ENCODE results near the gene YAP1. TPM values are rescaled to one million over a fixed set of nuclear protein-coding genes. Genes with fewer than 3 reads are reported as not detected.
A peak's percentile ranks its signal among the peaks of the same experiment; 100 is the strongest.

Gene YAP1
- polyA plus RNA-seq, 2 of the 4 experiments (the other 2 are of a cell fraction): 40.4 to 48.0 TPM

GRCh38 chr11:102148059-102148458 lies 37.8 kb downstream of the YAP1 start:
- no peak for FAIRE-seq
- ChIA-PET CTCF (interaction anchor here (0.7 kb wide), 1 partner anchor 120 kb away, joined by 3 read pairs; no protein-coding TSS in a partner anchor), POLR2A (no interaction called here)
- DNase-seq (ENCODE audit: low read depth in 1 of 2, low spot score in 1 of 2): no peak
- H3K4me2 ChIP-seq: peak overlapping the region; percentile 1; the same call in 1 of the 3 replicates
- H3K4me3 ChIP-seq: no peak overlapping the region
- H3K27ac ChIP-seq: no peak overlapping the region
- no peaks in the 10 kb centered on the region for H3K9me3 ChIP-seq
- H3K4me1 ChIP-seq: peaks cover 43% of the 10 kb centered on the region
- no peak for ATAC-seq
- no peak for TF ChIP-seq REST (IDR thresholded peaks at IDR 0.05)
- TF ChIP-seq SMC3 (IDR thresholded peaks at IDR 0.05): no peak
- no peak for TF ChIP-seq NFE2L2 (conservative IDR thresholded peaks at IDR 0.05; ENCODE audit: low read length)
- no peak for TF ChIP-seq KDM5A (IDR thresholded peaks at IDR 0.05)
- TF ChIP-seq NPAS2 (CRISPR knock-in tag; IDR thresholded peaks at IDR 0.05; ENCODE audit: borderline replicate concordance): no peak
- no peak for TF ChIP-seq ESRRA (IDR thresholded peaks at IDR 0.05; ENCODE audit: borderline replicate concordance, low read length)
- no peak for TF ChIP-seq FOSL2 (IDR thresholded peaks at IDR 0.05)
- TF ChIP-seq FOSL2 (CRISPR knock-in tag; IDR thresholded peaks at IDR 0.05): no peak
- no peak for TF ChIP-seq USF2 (IDR thresholded peaks at IDR 0.05)
- TF ChIP-seq E2F6 (IDR thresholded peaks at IDR 0.05; ENCODE audit: borderline replicate concordance, low read depth): no peak
- no peak for TF ChIP-seq KDM1A (IDR thresholded peaks at IDR 0.05; ENCODE audit: low read depth)
- TF ChIP-seq RFX5 (IDR thresholded peaks at IDR 0.05): no peak
- no peak for TF ChIP-seq MAX (IDR thresholded peaks at IDR 0.05)

GRCh38 chr11:102151784-102152525 lies 41.7 kb downstream of the YAP1 start:
- ATAC-seq: no peak
- H3K27ac ChIP-seq: no peak overlapping the region
- DNase-seq (ENCODE audit: low read depth in 1 of 2, low spot score in 1 of 2): no peak
- H3K4me2 ChIP-seq: no peak overlapping the region
- CTCF ChIA-PET: no interaction called here
- POLR2A ChIA-PET: no interaction called here
- FAIRE-seq: no peak
- no peaks in the 10 kb centered on the region for H3K9me3 ChIP-seq
- TF ChIP-seq GATA3 (IDR thresholded peaks at IDR 0.05; ENCODE audit: borderline replicate concordance) (no peak), RFX5 (IDR thresholded peaks at IDR 0.05) (no peak), E2F6 (IDR thresholded peaks at IDR 0.05; ENCODE audit: borderline replicate concordance, low read depth) (no peak), USF2 (IDR thresholded peaks at IDR 0.05) (no peak), CHD4 (IDR thresholded peaks at IDR 0.05; ENCODE audit: borderline replicate concordance) (no peak), ZFP36 (IDR thresholded peaks at IDR 0.05; ENCODE audit: borderline replicate concordance, partially characterized antibody) (no peak), HDAC2 (IDR thresholded peaks at IDR 0.05) (no peak), HOXB13 (CRISPR knock-in tag; IDR thresholded peaks at IDR 0.05; ENCODE audit: low read depth) (no peak), JUN (IDR thresholded peaks at IDR 0.05) (no peak), FOSL2 (IDR thresholded peaks at IDR 0.05) (no peak), FOSL2 (CRISPR knock-in tag; IDR thresholded peaks at IDR 0.05) (no peak), KDM5A (IDR thresholded peaks at IDR 0.05) (no peak), RAD21 (conservative IDR thresholded peaks at IDR 0.05 in 1 of 2, IDR thresholded peaks at IDR 0.05 in 1 of 2) (no peak), HMGXB4 (CRISPR knock-in tag; IDR thresholded peaks at IDR 0.05; ENCODE audit: borderline replicate concordance) (no peak), ESRRA (IDR thresholded peaks at IDR 0.05; ENCODE audit: borderline replicate concordance, low read length) (no peak), SREBF2 (IDR thresholded peaks at IDR 0.05) (no peak)
- H3K4me1 ChIP-seq: peaks cover 33% of the 10 kb centered on the region; the same call in 2 of the 3 replicates
- WGBS (ENCODE audit: missing lambda C conversion rate): 94% methylated on average over 6 of the region's 6 CpGs
- no peak overlapping the region for H3K4me3 ChIP-seq
